Omental fat pad (tissue), 4 donors: ENCODE measurements around the gene CDC34. TPM values are rescaled to one million over a fixed set of nuclear protein-coding genes. Genes with fewer than 3 reads are reported as not detected.
A peak's percentile ranks its signal among the peaks of the same experiment; 100 is the strongest.

Experiments
- ATAC-seq: fragments of 150-250 bp; one replicate; pipeline ENCODE4 v1.9.1; 2016; ENCODE audit warnings: mild to moderate bottlenecking, moderate library complexity; ENCODE audit not compliant: low FRiP score
- DNase-seq: peaks from one replicate; pipeline ENCODE4 v3.0.0-alpha.2; 2019; ENCODE audit warnings: low spot score
- CTCF ChIP-seq, 3 donors: fragments of 450-650 bp; IDR thresholded peaks; one replicate each; pipeline ENCODE4 v1.5.1; 2016 to 2017; ENCODE audit warnings: antibody characterized with exemption in 3 of 3, mild to moderate bottlenecking in 3 of 3, moderate library complexity in 2 of 3
- total RNA-seq, 4 donors: library from RNA; depleted of rRNA; stranded (reverse); fragments of >200 nt; gene quantifications; one replicate each; pipeline ENCODE4 v1.1.0, GENCODE V29; 2016

The CDC34 gene
- total RNA-seq, 4 donors from 2014 or later: 40.2 to 67.7 (median 55.5) TPM

GRCh38 chr19:572140-572742 is 40.7 kb downstream of the CDC34 start, which contains the start of gene BSG:
Gene BSG, plus strand, starts transcription at chr19:572596. Its CDS starts 39 bp downstream, at chr19:572635.
- no peak for TF ChIP-seq CTCF (IDR thresholded peaks at IDR 0.05)
- ATAC-seq (peak; percentile 69), DNase-seq (peak; percentile 92)

GRCh38 chr19:572743-573518 is 41.4 kb downstream of the CDC34 start:
- ATAC-seq: peak; percentile 5
- DNase-seq: no peak
- no peak for TF ChIP-seq CTCF (IDR thresholded peaks at IDR 0.05)

- no peak for ATAC-seq
These were observed 41.9 kb downstream of the CDC34 start for GRCh38 chr19:573519-573825.

GRCh38 chr19:574658-575526 is 43.3 kb downstream of the CDC34 start:
- ATAC-seq (peak; percentile 6), DNase-seq (no peak)
- no peak for TF ChIP-seq CTCF (IDR thresholded peaks at IDR 0.05)

More at GRCh38 chr19:573519-573825, 41.9 kb downstream of the CDC34 start:
- no peak for DNase-seq
- TF ChIP-seq CTCF (IDR thresholded peaks at IDR 0.05): no peak

GRCh38 chr19:575527-576506 is 44.3 kb downstream of the CDC34 start:
- no peak for TF ChIP-seq CTCF (IDR thresholded peaks at IDR 0.05)
- DNase-seq (no peak), ATAC-seq (no peak)

- no peak for ATAC-seq
These were observed 45.3 kb downstream of the CDC34 start for GRCh38 chr19:576768-577438.

More at GRCh38 chr19:576768-577438, 45.3 kb downstream of the CDC34 start:
- TF ChIP-seq CTCF (IDR thresholded peaks at IDR 0.05): no peak
- no peak for DNase-seq
